Retinal pigment epithelial cell (primary cell): ENCODE results near the gene CADM1.

Experiments
- DNase-seq: peaks from one replicate; pipeline ENCODE4 v3.0.0-alpha.2; 2010; ENCODE audit warnings: low read depth
- H3K4me3 ChIP-seq: 2 replicates; pipeline ENCODE4 v1.5.1; 2011; ENCODE audit warnings: mild to moderate bottlenecking, low read length, control low read depth, moderate library complexity
- TF ChIP-seq, protein P1 (sequence below): conservative IDR thresholded peaks from 2 replicates; pipeline ENCODE4 v1.5.1; 2011; ENCODE audit warnings: low read depth, low read length, control low read depth, inconsistent platforms

CADM1 gene

DNA sequence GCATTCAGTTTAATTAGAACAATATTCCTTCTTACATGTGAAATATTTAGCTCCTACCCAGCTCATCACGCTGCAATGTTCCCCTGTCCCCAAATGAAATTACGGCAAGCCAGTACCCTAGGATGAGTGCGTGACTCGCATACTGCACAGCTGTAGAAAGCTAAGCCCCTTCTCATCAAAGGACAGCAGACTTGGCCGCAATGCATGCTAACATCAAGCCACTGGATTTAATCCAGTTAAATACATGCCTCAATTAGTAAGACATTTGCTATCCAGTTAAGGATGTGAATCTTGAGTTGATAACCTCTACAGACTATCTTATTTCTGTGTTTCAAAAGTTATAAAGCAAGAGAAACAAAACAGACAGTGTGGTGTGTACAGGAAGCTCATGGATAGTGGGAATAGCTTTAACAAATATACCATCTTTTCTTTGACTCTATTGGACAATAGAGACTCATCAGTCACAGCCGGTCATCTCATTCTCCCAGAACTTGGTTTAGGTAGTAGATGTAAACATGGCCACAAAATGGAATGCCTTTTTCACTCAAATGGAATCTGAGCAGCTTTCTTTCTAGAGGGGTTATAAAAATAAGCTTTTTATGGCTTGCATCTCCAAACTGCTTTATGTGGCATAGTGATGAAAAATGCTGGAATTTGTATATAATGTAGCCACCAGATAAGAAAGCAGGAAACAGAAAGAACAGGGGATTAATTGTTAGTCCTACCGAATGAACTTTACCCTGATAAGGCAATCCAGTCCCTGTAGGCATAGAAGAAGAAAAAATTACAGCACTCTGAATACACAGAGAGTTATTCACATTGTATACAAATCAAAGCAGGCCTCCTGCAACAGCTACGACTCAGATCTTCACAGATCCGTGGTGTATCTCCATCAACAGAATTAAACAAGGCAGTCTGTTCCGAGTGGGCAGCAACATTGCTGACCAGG, 224.1 kb downstream of the CADM1 start:
- no peak overlapping the region for H3K4me3 ChIP-seq
- no peak for DNase-seq
- TF ChIP-seq, protein P1, sequence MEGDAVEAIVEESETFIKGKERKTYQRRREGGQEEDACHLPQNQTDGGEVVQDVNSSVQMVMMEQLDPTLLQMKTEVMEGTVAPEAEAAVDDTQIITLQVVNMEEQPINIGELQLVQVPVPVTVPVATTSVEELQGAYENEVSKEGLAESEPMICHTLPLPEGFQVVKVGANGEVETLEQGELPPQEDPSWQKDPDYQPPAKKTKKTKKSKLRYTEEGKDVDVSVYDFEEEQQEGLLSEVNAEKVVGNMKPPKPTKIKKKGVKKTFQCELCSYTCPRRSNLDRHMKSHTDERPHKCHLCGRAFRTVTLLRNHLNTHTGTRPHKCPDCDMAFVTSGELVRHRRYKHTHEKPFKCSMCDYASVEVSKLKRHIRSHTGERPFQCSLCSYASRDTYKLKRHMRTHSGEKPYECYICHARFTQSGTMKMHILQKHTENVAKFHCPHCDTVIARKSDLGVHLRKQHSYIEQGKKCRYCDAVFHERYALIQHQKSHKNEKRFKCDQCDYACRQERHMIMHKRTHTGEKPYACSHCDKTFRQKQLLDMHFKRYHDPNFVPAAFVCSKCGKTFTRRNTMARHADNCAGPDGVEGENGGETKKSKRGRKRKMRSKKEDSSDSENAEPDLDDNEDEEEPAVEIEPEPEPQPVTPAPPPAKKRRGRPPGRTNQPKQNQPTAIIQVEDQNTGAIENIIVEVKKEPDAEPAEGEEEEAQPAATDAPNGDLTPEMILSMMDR = no peak

DNA sequence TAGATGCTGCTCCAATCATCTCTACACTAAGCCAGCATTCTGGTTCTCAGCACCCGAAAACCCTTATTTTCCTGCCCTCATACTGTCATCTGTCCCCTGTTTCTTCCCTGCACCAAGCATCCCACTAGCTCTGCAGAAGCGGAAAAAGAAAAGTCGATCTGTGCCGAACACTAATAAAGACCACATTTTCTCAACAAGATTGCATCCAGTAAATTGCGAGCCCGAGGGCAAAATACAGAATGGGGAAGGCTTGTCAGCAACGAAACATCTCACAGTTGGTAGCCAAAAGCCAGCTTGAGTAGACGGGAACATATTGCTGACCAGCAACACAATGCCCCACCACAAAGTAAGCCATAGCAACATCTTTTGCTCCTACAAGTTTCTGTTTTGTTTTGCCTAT, 227.4 kb downstream of the CADM1 start:
- DNase-seq = no peak
- H3K4me3 ChIP-seq = no peak overlapping the region
- TF ChIP-seq, protein P1 = no peak

DNA sequence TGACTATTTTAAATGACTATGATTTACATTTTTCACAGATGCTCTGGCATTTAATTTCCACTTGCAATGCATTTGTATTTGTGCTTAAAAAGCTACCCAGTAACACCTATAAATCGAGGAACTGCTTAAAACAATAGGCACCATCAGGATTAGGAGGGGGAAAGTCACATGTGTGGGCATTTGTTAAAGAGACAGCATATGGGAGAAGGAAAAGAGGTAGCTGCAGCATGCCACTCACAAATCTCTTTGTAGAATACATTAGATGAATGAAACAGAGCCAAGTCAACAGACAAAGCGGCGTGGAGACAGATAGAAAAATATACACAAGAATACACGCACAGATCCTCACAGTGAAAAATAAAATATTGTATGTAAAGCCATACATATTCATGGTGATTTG, 228.0 kb downstream of the CADM1 start:
- H3K4me3 ChIP-seq = no peak overlapping the region
- TF ChIP-seq, protein P1 = no peak
- DNase-seq = no peak

DNA sequence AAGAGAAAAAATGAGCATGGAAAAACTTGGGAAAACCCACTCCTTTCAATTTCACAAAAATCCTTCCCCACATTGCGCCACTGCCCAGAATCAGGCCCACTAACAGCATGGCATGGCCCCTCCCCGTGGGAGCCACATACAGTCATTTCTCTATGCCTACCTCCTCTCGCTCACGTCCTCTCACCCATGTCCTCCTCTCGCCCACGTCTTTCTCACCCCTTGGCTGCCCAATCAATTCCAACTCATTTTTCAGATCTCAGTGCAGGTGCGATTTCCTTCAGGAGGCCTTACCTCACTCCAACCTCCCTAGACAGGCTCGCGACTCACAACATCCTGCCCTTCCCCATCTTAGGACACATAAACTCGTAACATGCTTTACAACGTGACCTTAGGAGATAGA, 229.2 kb downstream of the CADM1 start:
- DNase-seq = no peak
- H3K4me3 ChIP-seq = no peak overlapping the region
- TF ChIP-seq, protein P1 = no peak

DNA sequence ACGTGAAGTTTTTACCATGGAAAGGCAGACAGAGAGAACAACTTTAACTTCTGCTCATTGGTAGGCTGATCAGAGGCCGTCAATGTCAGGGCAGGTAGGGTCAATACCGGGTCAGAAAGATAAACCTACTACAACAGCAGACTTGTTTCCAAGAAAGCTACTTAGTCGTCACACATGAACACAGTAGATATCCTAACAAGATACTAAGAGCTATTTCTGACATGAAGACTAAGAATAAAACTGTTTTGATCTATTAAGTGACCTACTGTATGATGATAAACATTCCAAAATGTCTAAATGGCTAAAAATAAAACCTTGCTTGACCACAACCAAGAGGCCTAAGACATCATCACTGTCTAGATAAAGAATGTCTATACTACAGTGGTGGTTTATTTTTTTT, 231.3 kb downstream of the CADM1 start:
- no peak overlapping the region for H3K4me3 ChIP-seq
- TF ChIP-seq, protein P1 = no peak
- no peak for DNase-seq

DNA sequence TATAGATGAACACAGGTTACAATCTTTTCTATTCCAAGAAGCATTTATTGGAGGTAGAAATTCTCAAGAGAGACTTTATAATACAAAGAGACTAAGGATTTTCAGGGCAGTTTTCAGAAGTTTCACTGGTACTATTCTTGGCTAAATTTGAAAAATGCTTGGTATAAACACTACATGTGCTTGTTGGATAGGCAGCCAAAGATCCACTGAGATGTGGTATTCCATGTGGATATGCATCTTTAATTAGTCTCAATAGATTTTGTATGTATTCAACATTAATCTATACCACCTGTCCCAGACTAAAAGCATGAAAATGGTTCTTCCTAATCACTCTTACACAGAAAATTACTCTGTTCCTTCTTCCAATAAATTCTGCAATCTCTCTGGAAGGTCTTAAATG, 232.6 kb downstream of the CADM1 start:
- no peak for DNase-seq
- H3K4me3 ChIP-seq = no peak overlapping the region
- TF ChIP-seq, protein P1 = no peak
